Bronchial epithelial cell (primary cell): Measurements from ENCODE around the gene KRT80. TPM values are rescaled to one million over a fixed set of nuclear protein-coding genes. Genes with fewer than 3 reads are reported as not detected.
A peak's percentile ranks its signal among the peaks of the same experiment; 100 is the strongest.

Experiments used
- DNase-seq: peaks from one replicate; pipeline ENCODE4 v3.0.0-alpha.2; 2010; ENCODE audit warnings: low read depth
- FAIRE-seq: peaks from 2 replicates; lab custom pipeline; 2011; peaks lifted over from hg19 to GRCh38; lab: Jason Lieb, UNC
- H3K27me3 ChIP-seq: 2 replicates; pipeline ENCODE4 v1.5.1; 2011; ENCODE audit warnings: low read length; ENCODE audit not compliant: control insufficient read depth, insufficient read depth
- H3K36me3 ChIP-seq: 2 replicates; pipeline ENCODE4 v1.5.1; 2011; ENCODE audit warnings: low read length; ENCODE audit not compliant: control insufficient read depth, insufficient read depth
- H3K4me3 ChIP-seq: 2 replicates; pipeline ENCODE4 v1.5.1; 2011; ENCODE audit warnings: mild to moderate bottlenecking, low read depth, low read length, control low read depth
- total RNA-seq: library from RNA; depleted of rRNA; stranded (reverse); fragments of >200 nt; gene quantifications from 2 replicates; pipeline ENCODE4 v1.2.1, GENCODE V29; 2014
- TF ChIP-seq, protein P1 (sequence below): IDR thresholded peaks from 2 replicates; pipeline ENCODE4 v1.5.1; 2011; ENCODE audit warnings: mild to moderate bottlenecking, moderate library complexity, low read length, control low read depth, inconsistent platforms; ENCODE audit not compliant: insufficient read depth, severe bottlenecking

Gene KRT80
- total RNA-seq, 1 donor from 2014 or later = 14.7 TPM

DNA sequence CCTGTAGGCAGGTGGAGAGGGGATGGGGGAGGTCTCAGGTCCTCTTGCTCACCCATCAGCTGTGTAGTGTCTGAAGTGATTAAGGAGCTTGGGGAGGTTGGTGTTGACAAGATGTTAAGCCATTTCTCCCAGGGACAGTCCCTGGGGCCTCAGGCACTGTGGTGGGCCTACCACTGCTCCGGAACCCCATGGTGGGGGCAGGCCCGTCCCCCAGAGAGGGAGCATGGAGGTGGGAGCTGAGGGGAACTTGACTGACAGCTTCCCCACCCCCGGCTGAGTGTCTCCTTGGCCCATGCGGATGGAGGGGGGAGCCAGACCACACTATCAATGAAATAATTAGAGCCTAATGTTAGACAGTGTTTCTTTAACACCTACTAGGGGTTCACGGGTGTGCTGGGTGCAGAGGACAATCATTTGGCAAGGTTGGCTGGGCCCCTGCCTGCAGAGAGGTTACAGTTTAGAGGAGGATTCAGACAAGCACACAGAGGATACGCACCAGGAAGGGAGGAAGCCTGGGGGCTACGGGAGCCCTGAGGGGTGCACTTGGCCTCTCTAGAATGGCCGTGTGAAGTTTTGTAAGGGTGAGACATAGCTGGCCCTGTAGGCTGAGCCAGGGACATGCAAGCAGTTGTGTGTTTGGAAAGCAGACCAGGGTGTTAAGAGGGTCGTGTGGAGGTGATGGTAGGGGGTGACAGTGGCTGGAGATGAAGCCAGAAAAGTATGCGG, 19.3 kb upstream of the KRT80 start:
- H3K27me3 ChIP-seq = no peaks in the 10 kb centered on the region
- TF ChIP-seq, protein P1, sequence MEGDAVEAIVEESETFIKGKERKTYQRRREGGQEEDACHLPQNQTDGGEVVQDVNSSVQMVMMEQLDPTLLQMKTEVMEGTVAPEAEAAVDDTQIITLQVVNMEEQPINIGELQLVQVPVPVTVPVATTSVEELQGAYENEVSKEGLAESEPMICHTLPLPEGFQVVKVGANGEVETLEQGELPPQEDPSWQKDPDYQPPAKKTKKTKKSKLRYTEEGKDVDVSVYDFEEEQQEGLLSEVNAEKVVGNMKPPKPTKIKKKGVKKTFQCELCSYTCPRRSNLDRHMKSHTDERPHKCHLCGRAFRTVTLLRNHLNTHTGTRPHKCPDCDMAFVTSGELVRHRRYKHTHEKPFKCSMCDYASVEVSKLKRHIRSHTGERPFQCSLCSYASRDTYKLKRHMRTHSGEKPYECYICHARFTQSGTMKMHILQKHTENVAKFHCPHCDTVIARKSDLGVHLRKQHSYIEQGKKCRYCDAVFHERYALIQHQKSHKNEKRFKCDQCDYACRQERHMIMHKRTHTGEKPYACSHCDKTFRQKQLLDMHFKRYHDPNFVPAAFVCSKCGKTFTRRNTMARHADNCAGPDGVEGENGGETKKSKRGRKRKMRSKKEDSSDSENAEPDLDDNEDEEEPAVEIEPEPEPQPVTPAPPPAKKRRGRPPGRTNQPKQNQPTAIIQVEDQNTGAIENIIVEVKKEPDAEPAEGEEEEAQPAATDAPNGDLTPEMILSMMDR = no peak
- FAIRE-seq (no peak), DNase-seq (no peak)
- H3K36me3 ChIP-seq = no peaks in the 10 kb centered on the region
- H3K4me3 ChIP-seq = no peak overlapping the region

DNA sequence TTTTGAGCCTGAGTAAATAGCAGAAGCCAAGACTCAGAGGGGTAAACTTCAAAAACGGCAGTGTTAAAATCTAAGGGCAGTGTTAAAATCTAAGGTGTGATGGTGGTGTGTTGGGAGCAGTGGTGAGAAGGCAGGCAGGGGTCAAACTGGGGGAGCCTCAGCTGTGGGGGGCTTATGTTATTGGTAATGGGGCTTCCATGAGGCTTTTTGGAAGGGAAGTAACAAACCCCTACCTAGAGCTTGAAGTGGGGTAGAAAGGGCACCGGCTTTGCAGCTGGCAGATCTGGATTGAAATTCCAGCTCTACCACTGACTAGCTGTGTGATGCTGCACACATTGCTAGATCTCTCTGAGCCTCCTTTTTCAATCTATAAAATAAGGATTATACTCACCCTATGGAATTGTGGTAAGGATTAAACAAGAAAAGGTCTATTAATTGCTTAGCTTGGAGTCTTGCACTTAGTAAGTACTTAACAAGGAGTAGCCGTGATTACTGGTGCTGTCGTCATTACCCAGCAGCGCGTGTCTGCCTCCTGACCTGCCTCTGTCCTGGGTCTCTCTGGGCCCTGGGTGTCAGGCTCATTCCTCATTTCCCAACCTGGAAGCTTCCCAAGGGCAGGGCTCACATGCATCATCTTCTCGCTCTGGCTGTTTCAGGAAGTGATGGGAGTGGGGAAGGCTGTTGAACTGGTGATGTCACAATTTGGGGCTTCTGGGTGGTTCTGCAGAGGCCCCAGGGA, 18.5 kb upstream of the KRT80 start:
- H3K4me3 ChIP-seq = no peak overlapping the region
- H3K36me3 ChIP-seq = no peaks in the 10 kb centered on the region
- TF ChIP-seq, protein P1 = no peak
- peak; percentile 97 for DNase-seq
- FAIRE-seq = peak; percentile 88
- no peaks in the 10 kb centered on the region for H3K27me3 ChIP-seq

DNA sequence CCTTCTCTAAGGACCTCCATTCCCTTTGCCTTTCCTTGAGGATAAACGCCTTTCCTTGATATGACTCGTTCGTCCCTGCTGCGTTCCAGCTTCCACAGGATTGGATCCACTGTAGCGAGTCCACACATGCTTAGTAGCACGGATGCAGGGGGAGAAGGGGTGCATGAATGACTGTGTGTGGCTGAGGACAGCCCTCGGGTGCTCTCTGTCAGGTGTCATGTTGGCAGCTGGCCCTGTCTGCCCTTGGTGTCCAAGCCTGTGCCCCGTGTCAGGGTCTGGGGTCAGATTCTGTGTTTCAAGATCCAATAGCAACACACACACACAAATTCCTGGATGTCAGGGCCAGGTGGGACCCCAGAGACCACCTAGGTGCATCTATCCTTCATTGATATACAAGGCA, 17.5 kb upstream of the KRT80 start:
- H3K36me3 ChIP-seq = no peaks in the 10 kb centered on the region
- FAIRE-seq = peak; percentile 86
- DNase-seq = peak; percentile 90
- no peak overlapping the region for H3K4me3 ChIP-seq
- TF ChIP-seq, protein P1 = no peak
- H3K27me3 ChIP-seq = no peaks in the 10 kb centered on the region

DNA sequence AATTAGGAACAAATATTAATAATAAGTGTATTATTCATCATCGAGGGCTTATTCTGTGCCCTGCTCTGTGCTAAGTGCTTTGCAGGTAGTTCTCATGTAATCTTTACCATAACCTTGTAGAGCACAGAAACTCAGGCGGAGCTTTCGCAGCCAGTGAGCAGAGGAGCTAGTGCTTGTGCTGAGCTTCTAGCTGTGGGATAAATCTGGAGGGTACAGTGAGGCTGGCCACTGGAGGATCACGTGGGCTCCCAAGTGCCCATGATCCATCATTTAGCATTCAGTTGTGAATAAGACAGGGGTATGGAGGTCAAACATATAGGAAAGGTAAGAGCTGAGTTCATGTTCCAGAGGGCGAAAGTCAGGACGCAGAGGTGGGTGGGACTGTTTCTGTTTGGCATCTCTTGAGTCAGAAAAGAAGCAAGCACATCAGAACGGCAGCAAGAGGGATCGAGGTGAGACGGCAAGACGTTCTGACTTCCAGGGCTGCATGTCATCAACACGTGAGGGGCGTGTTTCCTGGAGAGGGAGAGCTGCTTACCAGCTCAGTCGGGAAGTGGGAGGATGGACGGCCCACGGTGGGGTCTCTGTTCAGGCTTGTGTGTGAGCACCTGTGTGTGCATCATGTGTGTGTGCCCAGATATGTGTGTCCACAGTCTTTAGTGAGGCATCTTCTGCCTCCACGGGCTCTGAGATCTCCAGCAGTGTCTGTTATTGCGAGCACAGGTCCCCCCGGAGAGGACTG, 16.8 kb upstream of the KRT80 start:
- FAIRE-seq (peak; percentile 73), DNase-seq (peak; percentile 67)
- TF ChIP-seq, protein P1 = no peak
- no peaks in the 10 kb centered on the region for H3K27me3 ChIP-seq
- peak overlapping the region; percentile 8 for H3K4me3 ChIP-seq
- H3K36me3 ChIP-seq = no peaks in the 10 kb centered on the region

DNA sequence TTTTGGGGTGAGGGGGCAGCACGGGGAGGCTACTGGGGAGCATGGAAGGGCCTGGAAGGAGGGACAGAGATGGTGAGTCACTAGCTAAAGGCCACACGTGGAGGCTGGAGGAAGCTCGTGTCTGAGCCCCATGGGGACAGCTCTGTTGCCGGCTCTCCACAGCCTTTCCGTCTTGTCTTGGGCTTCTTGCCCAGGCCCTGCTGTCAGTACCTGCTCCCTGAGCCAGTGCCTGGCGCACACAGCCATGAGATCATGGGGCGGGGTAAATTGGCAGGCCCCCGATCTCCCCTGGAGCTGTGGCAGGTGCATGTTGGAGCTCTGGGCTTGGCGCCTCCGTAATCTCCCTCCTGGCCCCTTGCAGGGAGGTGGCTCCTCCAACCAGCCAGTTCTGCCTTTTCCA, 16.1 kb upstream of the KRT80 start:
- Histone ChIP-seq H3K4me3 (no peak overlapping the region), H3K36me3 (no peaks in the 10 kb centered on the region), H3K27me3 (no peaks in the 10 kb centered on the region)
- FAIRE-seq = no peak
- DNase-seq = peak; percentile 70
- TF ChIP-seq, protein P1 = no peak
